Stimulated activated CD4-positive, alpha-beta T cell treated with anti-CD3 and anti-CD28 coated beads, Interleukin-4, amount 100 ng/mL, for 1 hour (primary cell): ENCODE measurements around the gene METTL15.
"Not testable (repeated sequence)": the region's sequence is repeated elsewhere in the genome, so short reads cannot be mapped to it uniquely, and the experiment has no call there.

Experiments used
- DNase-seq: peaks from one replicate; pipeline ENCODE4 v3.0.0-alpha.2; 2020

METTL15 gene

GRCh38 chr11:28110821-28111200 is 2.6 kb downstream of the METTL15 start:
- no peak for DNase-seq

- DNase-seq = no peak
Observed at GRCh38 chr11:28114116-28114515, 5.9 kb downstream of the METTL15 start.

- DNase-seq = no peak
Observed at GRCh38 chr11:28114731-28115130, 6.5 kb downstream of the METTL15 start.

- no peak for DNase-seq
Observed at GRCh38 chr11:28117712-28118111, 9.5 kb downstream of the METTL15 start.

GRCh38 chr11:28123151-28123581 is 15.0 kb downstream of the METTL15 start:
- no peak for DNase-seq

GRCh38 chr11:28132548-28132947 is 24.4 kb downstream of the METTL15 start:
- DNase-seq = no peak

DNA sequence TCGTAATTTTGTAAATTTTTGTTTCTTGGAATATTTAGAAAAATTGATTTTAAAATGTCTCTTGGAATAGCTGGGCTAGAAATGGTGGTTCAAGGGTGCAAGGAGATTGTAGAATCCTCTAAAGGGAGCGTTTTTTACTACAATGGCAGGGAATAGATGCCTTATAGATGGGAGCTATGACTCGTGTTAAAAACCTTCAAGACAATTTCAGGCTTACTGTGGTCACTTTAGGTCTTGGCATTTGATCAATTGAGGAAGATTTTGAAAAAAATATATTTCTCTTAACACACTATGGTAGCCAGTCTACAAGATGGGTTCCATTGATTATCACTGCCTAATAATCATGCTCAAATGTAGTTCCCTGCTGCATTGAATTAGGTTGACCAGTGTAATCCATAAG is 25.0 kb downstream of the METTL15 start:
- no peak for DNase-seq

GRCh38 chr11:28136157-28136556 is 28.0 kb downstream of the METTL15 start:
- not testable (repeated sequence) for DNase-seq

DNA sequence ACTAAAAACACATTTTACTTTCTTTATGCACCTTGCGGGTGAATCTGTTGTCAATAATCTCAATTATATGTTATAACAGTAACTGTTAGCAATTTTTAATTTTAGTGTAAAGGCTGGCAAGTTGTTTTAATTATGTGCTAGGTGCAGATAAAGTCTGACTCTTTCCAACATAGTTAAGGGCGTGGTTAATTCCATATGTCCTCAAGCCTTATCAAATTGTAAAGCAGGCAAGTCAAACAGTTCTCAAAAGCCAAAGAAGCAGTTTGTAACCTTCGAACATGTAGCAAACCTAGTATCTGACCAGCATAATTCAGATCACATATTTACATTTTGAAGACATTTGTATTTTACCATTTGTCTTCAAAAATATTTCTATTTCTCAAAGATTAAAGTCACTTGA is 29.2 kb downstream of the METTL15 start:
- no peak for DNase-seq

DNA sequence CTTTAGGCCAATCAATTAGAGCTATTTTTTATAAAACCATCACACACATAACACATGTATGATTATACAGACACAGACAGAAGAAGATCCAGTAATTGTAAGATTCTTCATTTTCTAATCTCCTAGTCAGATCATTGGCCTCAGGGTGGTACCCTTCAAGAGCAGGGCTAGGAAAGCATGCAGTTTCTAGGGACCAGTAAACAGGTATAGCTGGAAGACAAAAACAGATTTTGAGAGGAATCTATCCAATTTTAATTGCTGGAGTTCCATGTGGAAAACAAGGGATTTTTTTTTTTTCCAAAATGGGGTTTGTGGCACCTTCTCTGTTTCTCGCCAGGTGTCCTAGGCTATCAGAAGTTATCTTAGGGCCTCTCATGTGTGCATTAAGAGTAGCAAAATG is 29.6 kb downstream of the METTL15 start:
- DNase-seq = no peak

- no peak for DNase-seq
Observed at GRCh38 chr11:28139841-28140415, 31.7 kb downstream of the METTL15 start.

GRCh38 chr11:28140689-28141455 is 32.7 kb downstream of the METTL15 start:
- no peak for DNase-seq

DNA sequence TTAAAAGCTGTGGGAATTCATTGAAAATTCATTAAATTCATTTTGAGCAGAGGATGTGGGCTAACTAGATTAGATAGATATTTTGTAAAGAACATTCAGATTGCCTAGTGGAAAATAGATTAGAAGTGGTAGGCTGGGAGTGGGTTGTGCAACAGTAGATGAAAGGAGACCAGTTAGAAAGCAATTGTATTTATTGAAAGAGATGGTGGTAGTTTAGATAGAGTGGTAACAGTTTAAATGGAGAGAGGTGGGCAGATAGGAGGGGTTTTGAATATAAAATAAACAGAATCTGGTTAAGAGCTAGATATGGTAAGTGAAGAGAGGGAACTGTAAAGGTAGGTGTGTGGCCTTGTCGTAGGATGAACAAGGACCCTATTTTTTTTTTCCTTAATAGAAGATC is 34.5 kb downstream of the METTL15 start:
- no peak for DNase-seq

- no peak for DNase-seq
Observed at GRCh38 chr11:28144808-28145207, 36.6 kb downstream of the METTL15 start.

GRCh38 chr11:28146123-28146751 is 38.0 kb downstream of the METTL15 start:
- DNase-seq = no peak

DNA sequence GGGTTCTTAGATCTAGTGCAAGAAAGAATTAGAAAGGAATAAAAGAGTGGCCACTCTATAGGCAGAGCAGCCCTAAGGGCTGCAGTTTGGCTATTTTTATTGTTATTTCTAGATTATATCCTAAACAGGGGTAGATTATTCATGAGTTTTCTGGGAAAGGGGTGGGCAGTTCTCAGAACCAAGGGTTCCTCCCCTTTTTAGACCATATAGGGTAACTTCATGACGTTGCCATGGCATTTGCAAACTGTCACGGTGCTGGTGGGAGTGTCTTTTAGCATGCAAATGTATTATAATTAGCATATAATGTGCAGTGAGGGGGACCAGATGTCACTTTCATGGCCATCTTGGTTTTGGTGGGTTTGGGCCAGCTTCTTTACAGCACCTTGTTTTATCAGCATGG is 44.6 kb downstream of the METTL15 start:
- no peak for DNase-seq

- DNase-seq = no peak
Observed at GRCh38 chr11:28153586-28153985, 45.4 kb downstream of the METTL15 start.

- no peak for DNase-seq
Observed at GRCh38 chr11:28168718-28169117, 60.5 kb downstream of the METTL15 start.

DNA sequence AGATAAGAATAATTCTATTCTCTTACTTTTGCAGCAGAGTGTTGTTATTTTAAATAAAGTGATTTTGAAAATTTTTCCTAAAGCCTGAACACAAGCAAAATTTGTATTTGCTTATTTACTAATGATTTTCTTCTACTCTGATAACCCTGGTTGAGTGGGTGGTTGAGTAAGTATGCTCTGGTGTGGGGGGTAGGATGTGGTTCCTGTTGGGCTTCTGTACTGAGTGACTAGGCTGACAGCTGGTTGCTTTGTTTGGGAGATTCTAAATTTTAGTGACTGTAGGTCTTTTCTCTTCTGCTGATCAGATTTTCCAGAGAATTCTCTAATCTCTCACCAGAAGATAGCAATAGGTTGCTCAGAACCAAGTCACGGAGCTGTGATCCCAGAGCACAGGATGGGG is 61.6 kb downstream of the METTL15 start:
- no peak for DNase-seq

DNA sequence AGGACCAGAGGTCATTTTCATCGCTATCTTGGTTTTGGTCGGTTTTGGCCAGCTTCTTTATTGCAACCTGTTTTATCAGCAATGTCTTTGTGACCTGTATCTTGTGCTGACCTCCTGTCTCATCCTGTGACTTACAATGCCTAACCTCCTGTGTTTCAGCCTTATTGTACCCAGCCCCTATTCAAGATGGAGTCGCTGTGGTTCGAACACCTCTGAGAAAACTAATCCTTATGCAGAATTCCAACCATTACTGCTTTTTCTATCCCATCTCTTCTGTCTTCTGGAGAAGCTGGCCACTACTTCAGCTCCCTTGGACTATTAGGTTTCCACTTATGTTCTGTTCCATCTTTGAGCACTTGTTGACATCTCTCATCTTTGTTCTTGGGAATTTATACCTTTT is 62.6 kb downstream of the METTL15 start:
- DNase-seq = no peak

DNA sequence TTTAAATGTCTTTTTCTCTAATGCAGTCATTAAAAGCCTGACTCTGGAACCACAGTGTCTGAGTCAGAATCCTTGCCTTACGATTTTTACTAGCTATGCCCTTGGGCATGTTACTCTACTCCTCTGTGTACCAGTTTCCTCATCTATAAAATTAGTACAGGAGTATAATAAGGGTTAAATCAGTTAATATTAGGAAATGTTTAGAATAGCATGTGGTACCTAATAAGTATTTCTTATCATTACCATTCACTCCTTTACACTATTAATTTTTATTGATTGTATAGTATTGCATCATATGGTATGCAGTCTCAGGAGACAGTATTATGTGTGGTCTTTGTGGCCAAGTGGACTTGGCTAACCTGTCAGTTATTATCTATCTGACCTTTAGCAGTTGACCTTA is 68.2 kb downstream of the METTL15 start:
- no peak for DNase-seq

- no peak for DNase-seq
Observed at GRCh38 chr11:28195449-28195848, 87.3 kb downstream of the METTL15 start.

GRCh38 chr11:28209906-28210305 is 101.7 kb downstream of the METTL15 start:
- no peak for DNase-seq

DNA sequence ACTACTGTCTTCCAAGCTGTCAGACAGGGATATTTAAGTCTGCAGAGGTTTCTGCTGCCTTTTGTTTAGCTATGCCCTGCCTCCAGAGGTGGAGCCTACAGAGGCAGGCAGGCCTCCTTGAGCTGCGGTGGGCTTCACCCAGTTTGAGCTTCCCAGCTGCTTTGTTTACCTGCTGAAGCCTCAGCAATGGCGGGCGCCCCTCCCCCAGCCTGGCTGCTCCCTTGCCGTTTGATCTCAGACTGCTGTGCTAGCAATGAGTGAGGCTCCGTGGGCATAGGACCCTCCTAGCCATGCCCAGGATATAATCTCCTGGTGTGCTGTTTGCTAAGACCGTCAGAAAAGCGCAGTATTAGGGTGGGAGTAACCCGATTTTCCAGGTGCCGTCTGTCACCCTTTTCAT is 113.9 kb downstream of the METTL15 start:
- DNase-seq = not testable (repeated sequence)
